A673 (cell line): ENCODE measurements around the gene GSE1. TPM values are rescaled to one million over a fixed set of nuclear protein-coding genes. Genes with fewer than 3 reads are reported as not detected.

Experiments
- BruUV-seq: library from RNA; stranded (reverse); fragments of 400-500 nt; replicated peaks from 2 replicates; lab custom pipeline; 2021; lab: Mats Ljungman, UMichigan
- CTCF ChIA-PET: fragments of 300-600 bp; sonication (Branson Sonifier 250); formaldehyde crosslinking; loops from one replicate; lab custom pipeline; 2022; ENCODE audit warnings: antibody characterized with exemption; lab: Charles Lee
- POLR2A ChIA-PET: fragments of 300-600 bp; sonication (Branson Sonifier 250); formaldehyde crosslinking; loops from one replicate; lab custom pipeline; 2022; ENCODE audit warnings: antibody characterized with exemption; ENCODE audit not compliant: low non-redundant PET; lab: Charles Lee
- DNase-seq: peaks from one replicate; pipeline ENCODE4 v3.0.0-alpha.2; 2015; ENCODE audit warnings: low spot score
- H3K27ac ChIP-seq: fragments of 200-600 bp; sonication (generic); 2 replicates; pipeline ENCODE4 v1.5.1; 2016; ENCODE audit warnings: mixed run types, low read depth, mild to moderate bottlenecking, mixed read lengths, antibody characterized with exemption, low read length; ENCODE audit not compliant: poor library complexity, severe bottlenecking
- H3K27me3 ChIP-seq: fragments of 200-600 bp; sonication (generic); replicated peaks from 2 replicates; pipeline ENCODE4 v1.6.1; 2017; ENCODE audit warnings: mixed run types, low read depth, mild to moderate bottlenecking, mixed read lengths, antibody characterized with exemption, low read length; ENCODE audit not compliant: insufficient read depth, poor library complexity
- H3K36me3 ChIP-seq: fragments of 200-600 bp; sonication (generic); 2 replicates; pipeline ENCODE4 v1.6.1; 2016; ENCODE audit warnings: mixed run types, mild to moderate bottlenecking, mixed read lengths, antibody characterized with exemption, low read length; ENCODE audit not compliant: insufficient read depth, poor library complexity, severe bottlenecking
- H3K4me1 ChIP-seq: fragments of 200-600 bp; sonication (generic); 2 replicates; pipeline ENCODE4 v1.6.1; 2017; ENCODE audit warnings: mixed run types, mild to moderate bottlenecking, mixed read lengths, antibody characterized with exemption, low read length; ENCODE audit not compliant: insufficient read depth, poor library complexity, severe bottlenecking
- H3K4me3 ChIP-seq: fragments of 200-600 bp; sonication (generic); 2 replicates; pipeline ENCODE4 v1.5.1; 2016; ENCODE audit warnings: low read depth, mixed run types, mild to moderate bottlenecking, mixed read lengths, low read length; ENCODE audit not compliant: poor library complexity, severe bottlenecking
- H3K9me3 ChIP-seq: fragments of 200-600 bp; sonication (generic); 2 replicates; pipeline ENCODE4 v1.6.1; 2016; ENCODE audit warnings: mixed run types, low read depth, mild to moderate bottlenecking, mixed read lengths, antibody characterized with exemption, low read length; ENCODE audit not compliant: poor library complexity, severe bottlenecking
- CTCF ChIP-seq: fragments of 300-800, 200-600 bp; sonication (generic); conservative IDR thresholded peaks from 2 replicates; pipeline ENCODE4 v1.5.1; 2017; ENCODE audit warnings: low read depth, mild to moderate bottlenecking, antibody characterized with exemption, low read length, moderate library complexity, mixed read lengths
- EZH2 ChIP-seq: fragments of 200-600 bp; sonication (generic); IDR thresholded peaks from 2 replicates; pipeline ENCODE4 v1.6.1; 2017; ENCODE audit warnings: borderline replicate concordance, low read depth, mild to moderate bottlenecking, mixed read lengths, antibody characterized with exemption, low read length; ENCODE audit not compliant: poor library complexity, severe bottlenecking
- intact Hi-C: fragments of 100-400 bp; cut with micrococcal nuclease; formaldehyde crosslinking; loops from one replicate; pipeline ENCODE4 v1.10.0; 2022; ENCODE audit not compliant: unreplicated experiment
- total RNA-seq: library from RNA; stranded (reverse); gene quantifications from 2 replicates; pipeline ENCODE4 v1.2.3, GENCODE V29; 2021

GSE1 gene
- total RNA-seq, 1 experiment from 2014 or later, result 64.2 TPM

- H3K27me3 ChIP-seq, result no peaks in the 10 kb centered on the region
- no peaks in the 10 kb centered on the region for H3K9me3 ChIP-seq
- H3K36me3 ChIP-seq, result peaks cover 76% of the 10 kb centered on the region
- H3K27ac ChIP-seq, result no peak overlapping the region
- DNase-seq, result no peak
- CTCF ChIA-PET, result no interaction called here
- TF ChIP-seq EZH2, result no peak
- TF ChIP-seq CTCF, result no peak
- intact Hi-C loops, result no loop called here
- H3K4me1 ChIP-seq, result no peaks in the 10 kb centered on the region
- H3K4me3 ChIP-seq, result no peak overlapping the region
- no TSS peak for BruUV-seq
- POLR2A ChIA-PET, result no interaction called here
Observed at GRCh38 chr16:85681255-85681654, 68.1 kb downstream of the GSE1 start.

GRCh38 chr16:85682516-85682915 is 69.4 kb downstream of the GSE1 start:
- no peak for TF ChIP-seq EZH2
- no peak for TF ChIP-seq CTCF
- ChIA-PET CTCF (interaction anchor here (1.6 kb wide), 1 partner anchor 66 kb away, joined by 3 read pairs; no protein-coding TSS in a partner anchor), POLR2A (no interaction called here)
- Histone ChIP-seq H3K27ac (no peak overlapping the region), H3K4me3 (no peak overlapping the region), H3K36me3 (peaks cover 69% of the 10 kb centered on the region), H3K27me3 (no peaks in the 10 kb centered on the region), H3K4me1 (no peaks in the 10 kb centered on the region), H3K9me3 (no peaks in the 10 kb centered on the region)
- no TSS peak for BruUV-seq
- intact Hi-C loops, result no loop called here
- no peak for DNase-seq

- TF ChIP-seq CTCF, result no peak
- TF ChIP-seq EZH2, result no peak
- Histone ChIP-seq H3K4me3 (no peak overlapping the region), H3K27ac (no peak overlapping the region), H3K27me3 (no peaks in the 10 kb centered on the region), H3K9me3 (no peaks in the 10 kb centered on the region), H3K36me3 (peaks cover 61% of the 10 kb centered on the region), H3K4me1 (no peaks in the 10 kb centered on the region)
- CTCF ChIA-PET, result interaction anchor here (1.6 kb wide), 1 partner anchor 67 kb away, joined by 3 read pairs; no protein-coding TSS in a partner anchor
- intact Hi-C loops, result no loop called here
- BruUV-seq, result no TSS peak
- DNase-seq, result no peak
- POLR2A ChIA-PET, result no interaction called here
Observed at GRCh38 chr16:85683363-85683762, 70.2 kb downstream of the GSE1 start.
